CD14-positive monocyte (primary cell): ENCODE data around the gene RYK. TPM values are rescaled to one million over a fixed set of nuclear protein-coding genes. Genes with fewer than 3 reads are reported as not detected.
"Not testable (repeated sequence)": the region's sequence is repeated elsewhere in the genome, so short reads cannot be mapped to it uniquely, and the experiment has no call there.

Source experiments
- DNase-seq, 3 donors: peaks; one replicate each; pipeline ENCODE4 v3.0.0-alpha.2; 2011 to 2022
- H2AFZ ChIP-seq: 2 replicates; pipeline ENCODE4 v1.6.0; 2012; ENCODE audit warnings: mild to moderate bottlenecking, low read depth, low read length, inconsistent platforms; ENCODE audit not compliant: insufficient read depth, poor library complexity, severe bottlenecking
- H3K27ac ChIP-seq, 2 donors: 1 replicate in 1 of 2; 2 replicates in 1 of 2; pipeline ENCODE4 v1.5.1; 2012 to 2013; ENCODE audit warnings: low read length in 2 of 2, control low read depth in 1 of 2, inconsistent platforms in 1 of 2, low read depth in 1 of 2, mild to moderate bottlenecking in 1 of 2
- H3K27me3 ChIP-seq, 2 donors: one replicate each; pipeline versions ENCODE4 v1.6.0 to v1.6.1; 2011 to 2013; ENCODE audit warnings: low read length in 2 of 2; ENCODE audit not compliant: control insufficient read depth in 2 of 2, insufficient read depth in 2 of 2
- H3K36me3 ChIP-seq, 2 donors: replicated peaks in 1 of 2; 1 replicate in 1 of 2; 2 replicates in 1 of 2; pipeline versions ENCODE4 v1.5.1 to v1.6.1; 2012 to 2013; ENCODE audit warnings: low read length in 2 of 2, control low read depth in 1 of 2, inconsistent platforms in 1 of 2, mild to moderate bottlenecking in 1 of 2; ENCODE audit not compliant: insufficient read depth in 2 of 2, control insufficient read depth in 1 of 2
- H3K4me1 ChIP-seq, 2 donors: 1 replicate in 1 of 2; 2 replicates in 1 of 2; pipeline versions ENCODE4 v1.5.1 to v1.6.1; 2012 to 2013; ENCODE audit warnings: low read length in 2 of 2, control low read depth in 1 of 2, inconsistent platforms in 1 of 2, mild to moderate bottlenecking in 1 of 2, moderate library complexity in 1 of 2; ENCODE audit not compliant: insufficient read depth in 2 of 2, control insufficient read depth in 1 of 2
- H3K4me2 ChIP-seq: replicated peaks from 2 replicates; pipeline ENCODE3; 2012; ENCODE audit warnings: low read length, moderate library complexity, mild to moderate bottlenecking; ENCODE audit not compliant: poor library complexity, severe bottlenecking; ENCODE audit errors: extremely low read depth
- H3K4me3 ChIP-seq, 3 experiments: fragments of 200-600 bp in 1 of 3; sonication (generic) in 1 of 3; replicated peaks in 1 of 3; 1 replicate in 2 of 3; 2 replicates in 1 of 3; pipeline ENCODE4 v1.5.1; 2011 to 2013; ENCODE audit warnings: low read length in 3 of 3, mild to moderate bottlenecking in 3 of 3, control low read depth in 2 of 3, low read depth in 2 of 3, inconsistent platforms in 1 of 3, moderate library complexity in 1 of 3
- H3K79me2 ChIP-seq: 2 replicates; pipeline ENCODE4 v1.6.0; 2012; ENCODE audit warnings: mild to moderate bottlenecking, control low read depth, inconsistent platforms, low read length, moderate library complexity; ENCODE audit not compliant: insufficient read depth
- H3K9ac ChIP-seq: 2 replicates; pipeline ENCODE4 v1.6.0; 2017; ENCODE audit warnings: low read length, mild to moderate bottlenecking; ENCODE audit not compliant: insufficient read depth, poor library complexity, severe bottlenecking
- H3K9me3 ChIP-seq, 2 donors: replicated peaks in 1 of 2; 1 replicate in 1 of 2; 2 replicates in 1 of 2; pipeline versions ENCODE4 v1.5.1 to v1.6.1; 2012 to 2013; ENCODE audit warnings: low read length in 2 of 2, control low read depth in 1 of 2; ENCODE audit not compliant: control insufficient read depth in 1 of 2, insufficient read depth in 1 of 2
- H4K20me1 ChIP-seq: 2 replicates; pipeline ENCODE4 v1.6.0; 2012; ENCODE audit warnings: mild to moderate bottlenecking, low read length, control low read depth, moderate library complexity; ENCODE audit not compliant: insufficient read depth
- H3K27ac Mint-ChIP-seq, 7 donors: one replicate each; pipeline ENCODE4 v1.8.0; 2020; ENCODE audit warnings: mild to moderate bottlenecking in 7 of 7, mixed read lengths in 7 of 7, moderate library complexity in 6 of 7, inconsistent platforms in 2 of 7
- H3K27me3 Mint-ChIP-seq, 3 donors: one replicate each; pipeline ENCODE4 v1.8.0; 2021 to 2022; ENCODE audit warnings: low read depth in 3 of 3, mild to moderate bottlenecking in 3 of 3, mixed read lengths in 3 of 3, moderate library complexity in 3 of 3, inconsistent platforms in 1 of 3
- H3K36me3 Mint-ChIP-seq, 2 donors: one replicate each; pipeline ENCODE4 v1.8.0; 2020; ENCODE audit warnings: mixed read lengths in 2 of 2, inconsistent platforms in 1 of 2, mild to moderate bottlenecking in 1 of 2
- H3K4me1 Mint-ChIP-seq: one replicate; pipeline ENCODE4 v1.8.0; 2020; ENCODE audit warnings: mild to moderate bottlenecking, mixed read lengths
- H3K4me3 Mint-ChIP-seq, 2 donors: one replicate each; pipeline ENCODE4 v1.8.0; 2020; ENCODE audit warnings: mild to moderate bottlenecking in 2 of 2, mixed read lengths in 2 of 2, moderate library complexity in 1 of 2
- H3K9me3 Mint-ChIP-seq, 7 donors: one replicate each; pipeline ENCODE4 v1.8.0; 2020 to 2022; ENCODE audit warnings: mixed read lengths in 7 of 7, mild to moderate bottlenecking in 6 of 7, moderate library complexity in 6 of 7, inconsistent platforms in 2 of 7
- CTCF ChIP-seq: fragments of 200-600 bp; IDR thresholded peaks from one replicate; pipeline ENCODE4 v1.8.0; 2022; ENCODE audit warnings: antibody characterized with exemption, mild to moderate bottlenecking
- WGBS: methylation state at CpG from one replicate; pipeline ENCODE4 v1.1.5; 2013; ENCODE audit warnings: missing lambda C conversion rate; ENCODE audit not compliant: insufficient coverage; 5-methylcytosine and 5-hydroxymethylcytosine counted together
- intact Hi-C, 2 donors: fragments of 100-400 bp; cut with micrococcal nuclease; formaldehyde crosslinking; loops; one replicate each; pipeline versions ENCODE4 v1.15.0 to v1.15.1; 2023
- polyA plus RNA-seq, 3 donors: library from polyadenylated mRNA; depleted of rRNA in 1 of 3; unstranded in 2 of 3; stranded (reverse) in 1 of 3; fragments of 300-500 nt in 2 of 3; fragments of >200 nt in 1 of 3; fragmentation: Illumina TruSeq in 2 of 3; gene quantifications; 1 replicate in 2 of 3; 2 replicates in 1 of 3; pipeline ENCODE4 v1.2.3, GENCODE V29; 2012 to 2021

Gene RYK
- polyA plus RNA-seq, 3 donors, result 3.5 to 14.2 (median 5.0) TPM

GRCh38 chr3:134224796-134225156 is 25.9 kb downstream of the RYK start:
- H3K36me3 Mint-ChIP-seq, result peaks cover 12 to 18% of the 10 kb centered on the region in 2 donors
- no CpG with 5 or more reads among the region's 1 CpG for WGBS
- H3K27me3 ChIP-seq, H3K4me2 ChIP-seq, H3K9ac ChIP-seq, DNase-seq, H2AFZ ChIP-seq, H3K9me3 ChIP-seq, H3K4me1 Mint-ChIP-seq, H3K9me3 Mint-ChIP-seq, H3K4me1 ChIP-seq, H3K27ac Mint-ChIP-seq, H3K27me3 Mint-ChIP-seq, H3K36me3 ChIP-seq, H3K27ac ChIP-seq, H3K4me3 Mint-ChIP-seq, H3K4me3 ChIP-seq, intact Hi-C loops: not testable (repeated sequence)
- Histone ChIP-seq H4K20me1 (peaks cover 50% of the 10 kb centered on the region), H3K79me2 (peaks cover 17% of the 10 kb centered on the region)
- TF ChIP-seq CTCF, result peak; percentile 47

- Mint-ChIP-seq H3K27me3 (peaks cover 0 to 3% (median 0%) of the 10 kb centered on the region in 3 donors), H3K9me3 (peaks cover 0 to 6% (median 2%) of the 10 kb centered on the region in 7 donors), H3K4me1 (peaks cover 4% of the 10 kb centered on the region), H3K36me3 (peaks cover 22 to 26% of the 10 kb centered on the region in 2 donors), H3K27ac (no peak overlapping the region), H3K4me3 (no peak overlapping the region)
- Histone ChIP-seq H3K4me3 (no peak overlapping the region), H3K9ac (no peak overlapping the region), H3K79me2 (peaks cover 13% of the 10 kb centered on the region), H4K20me1 (peaks cover 44% of the 10 kb centered on the region), H3K9me3 (peaks cover 0 to 3% of the 10 kb centered on the region in 2 donors), H2AFZ (no peak overlapping the region), H3K36me3 (peaks cover 5 to 9% of the 10 kb centered on the region in 2 donors), H3K27ac (no peak overlapping the region), H3K4me1 (no peaks in the 10 kb centered on the region), H3K4me2 (no peak overlapping the region), H3K27me3 (no peaks in the 10 kb centered on the region)
- TF ChIP-seq CTCF, result no peak
- WGBS, result no CpG with 5 or more reads among the region's 2 CpGs
- intact Hi-C loops, result no loop called here
- DNase-seq, result no peak
Measured at GRCh38 chr3:134222835-134223234, 27.8 kb downstream of the RYK start.
